H1 (cell line): Measurements from ENCODE around the gene AATK. TPM values are rescaled to one million over a fixed set of nuclear protein-coding genes. Genes with fewer than 3 reads are reported as not detected.

Experiments used
- CTCF ChIA-PET: fragments of 300-600 bp; sonication (Branson Sonifier 250); formaldehyde crosslinking; loops from one replicate; lab custom pipeline; 2021; ENCODE audit not compliant: partially characterized antibody; lab: Charles Lee
- POLR2A ChIA-PET: fragments of 300-600 bp; sonication (Branson Sonifier 250); formaldehyde crosslinking; loops from one replicate; lab custom pipeline; 2021; ENCODE audit warnings: inconsistent platforms; ENCODE audit not compliant: partially characterized antibody; lab: Charles Lee
- DNase-seq, 2 experiments: peaks; one replicate each; pipeline versions ENCODE4 v3.0.0 to v3.0.0-alpha.2; 2010 to 2022; ENCODE audit warnings: low spot score in 2 of 2, low read depth in 1 of 2, mixed read lengths in 1 of 2
- FAIRE-seq: peaks from 2 replicates; lab custom pipeline; 2011; peaks lifted over from hg19 to GRCh38; lab: Jason Lieb, UNC
- H2AFZ ChIP-seq: 2 replicates; pipeline ENCODE4 v1.8.1; 2012; ENCODE audit warnings: low read length, inconsistent platforms
- H2AK5ac ChIP-seq: 2 replicates; pipeline ENCODE4 v1.6.1; 2013; ENCODE audit warnings: low read depth, low read length
- H2BK120ac ChIP-seq: replicated peaks from 2 replicates; pipeline ENCODE3; 2013; ENCODE audit warnings: low read depth, low read length, inconsistent platforms
- H2BK12ac ChIP-seq: 2 replicates; pipeline ENCODE4 v1.6.1; 2013; ENCODE audit warnings: low read depth, low read length
- H2BK15ac ChIP-seq: 2 replicates; pipeline ENCODE4 v1.6.1; 2013; ENCODE audit warnings: low read length
- H2BK20ac ChIP-seq: 2 replicates; pipeline ENCODE4 v1.6.1; 2013; ENCODE audit warnings: low read length
- H2BK5ac ChIP-seq: 2 replicates; pipeline ENCODE4 v1.6.1; 2013; ENCODE audit warnings: low read depth, low read length
- H3K14ac ChIP-seq: 2 replicates; pipeline ENCODE4 v1.6.1; 2013; ENCODE audit warnings: inconsistent platforms; ENCODE audit not compliant: insufficient read length
- H3K18ac ChIP-seq: 2 replicates; pipeline ENCODE4 v1.6.1; 2013; ENCODE audit warnings: low read length; ENCODE audit errors: extremely low read depth
- H3K23ac ChIP-seq: 2 replicates; pipeline ENCODE4 v1.6.1; 2013; ENCODE audit warnings: inconsistent platforms; ENCODE audit not compliant: insufficient read length
- H3K23me2 ChIP-seq: 2 replicates; pipeline ENCODE4 v1.6.1; 2013; ENCODE audit warnings: low read depth, low read length
- H3K27ac ChIP-seq: 2 replicates; pipeline ENCODE4 v1.6.1; 2011; ENCODE audit warnings: low read depth, low read length, inconsistent platforms
- H3K27me3 ChIP-seq, 4 experiments: replicated peaks in 1 of 4; 1 replicate in 1 of 4; 2 replicates in 3 of 4; pipeline versions ENCODE4 v1.6.1 to v1.8.1; 2011 to 2013; ENCODE audit warnings: low read length in 3 of 4, mild to moderate bottlenecking in 3 of 4, inconsistent platforms in 2 of 4, mixed read lengths in 2 of 4, moderate library complexity in 1 of 4; ENCODE audit not compliant: control insufficient read depth in 3 of 4, insufficient read depth in 3 of 4; ENCODE audit errors: extremely low read depth in 1 of 4
- H3K36me3 ChIP-seq, 4 experiments: 2 replicates each; pipeline versions ENCODE4 v1.6.1 to v1.8.1; 2011 to 2013; ENCODE audit warnings: mild to moderate bottlenecking in 4 of 4, low read length in 3 of 4, moderate library complexity in 2 of 4, control low read depth in 1 of 4, inconsistent platforms in 1 of 4; ENCODE audit not compliant: insufficient read depth in 4 of 4, control insufficient read depth in 2 of 4
- H3K4ac ChIP-seq: replicated peaks from 2 replicates; pipeline ENCODE3; 2013; ENCODE audit warnings: low read length, low read depth, mixed read lengths, inconsistent platforms; ENCODE audit not compliant: insufficient read length
- H3K4me1 ChIP-seq, 4 experiments: replicated peaks in 1 of 4; 1 replicate in 1 of 4; 2 replicates in 3 of 4; pipeline versions ENCODE4 v1.6.1 to v1.8.1; 2011 to 2013; ENCODE audit warnings: low read length in 3 of 4, inconsistent platforms in 2 of 4, mixed read lengths in 1 of 4; ENCODE audit not compliant: insufficient read depth in 4 of 4, control insufficient read depth in 3 of 4
- H3K4me2 ChIP-seq, 2 experiments: 2 replicates each; pipeline versions ENCODE4 v1.6.1 to v1.8.1; 2011 to 2013; ENCODE audit warnings: low read depth in 2 of 2, low read length in 2 of 2, control low read depth in 1 of 2, inconsistent platforms in 1 of 2, mild to moderate bottlenecking in 1 of 2; ENCODE audit not compliant: insufficient read depth in 1 of 2
- H3K4me3 ChIP-seq, 4 experiments: fragments of 200-600, 300-600 bp in 1 of 4; sonication (generic), shearing (Covaris generic), sonication (Bioruptor Twin) in 1 of 4; 2 replicates each; pipeline versions ENCODE4 v1.5.1 to v1.8.1; 2011 to 2016; ENCODE audit warnings: low read length in 4 of 4, low read depth in 3 of 4, control low read depth in 2 of 4, inconsistent platforms in 2 of 4, mild to moderate bottlenecking in 2 of 4, mixed read lengths in 1 of 4, moderate library complexity in 1 of 4; ENCODE audit not compliant: insufficient read depth in 2 of 4; ENCODE audit errors: extremely low read depth in 1 of 4
- H3K56ac ChIP-seq: replicated peaks from 2 replicates; pipeline ENCODE3; 2013; ENCODE audit warnings: low read depth, mild to moderate bottlenecking, mixed read lengths, low read length, inconsistent platforms; ENCODE audit not compliant: insufficient read length
- H3K79me1 ChIP-seq: 2 replicates; pipeline ENCODE4 v1.6.1; 2013; ENCODE audit warnings: low read depth, low read length, control low read depth
- H3K79me2 ChIP-seq, 2 experiments: 2 replicates each; pipeline versions ENCODE4 v1.6.1 to v1.8.1; 2012 to 2013; ENCODE audit warnings: low read length in 2 of 2, mild to moderate bottlenecking in 2 of 2, inconsistent platforms in 1 of 2; ENCODE audit not compliant: insufficient read depth in 2 of 2, control insufficient read depth in 1 of 2
- H3K9ac ChIP-seq, 4 experiments: replicated peaks in 1 of 4; 1 replicate in 1 of 4; 2 replicates in 3 of 4; pipeline versions ENCODE4 v1.6.1 to v1.8.1; 2011 to 2013; ENCODE audit warnings: low read depth in 3 of 4, low read length in 3 of 4, control low read depth in 2 of 4, mild to moderate bottlenecking in 2 of 4, moderate library complexity in 2 of 4, inconsistent platforms in 1 of 4; ENCODE audit errors: extremely low read depth in 1 of 4
- H3K9me3 ChIP-seq, 2 experiments: 2 replicates each; pipeline versions ENCODE4 v1.6.1 to v1.8.1; 2012 to 2013; ENCODE audit warnings: mild to moderate bottlenecking in 2 of 2, moderate library complexity in 2 of 2, control low read depth in 1 of 2, inconsistent platforms in 1 of 2, low read depth in 1 of 2, low read length in 1 of 2, mixed read lengths in 1 of 2; ENCODE audit not compliant: insufficient read depth in 2 of 2
- H4K20me1 ChIP-seq, 2 experiments: replicated peaks in 1 of 2; 2 replicates each; pipeline versions ENCODE3 to v1.8.1; 2011 to 2013; ENCODE audit warnings: inconsistent platforms in 2 of 2, low read length in 2 of 2, mild to moderate bottlenecking in 1 of 2; ENCODE audit not compliant: insufficient read depth in 2 of 2, control insufficient read depth in 1 of 2
- H4K5ac ChIP-seq: 2 replicates; pipeline ENCODE4 v1.6.1; 2013; ENCODE audit warnings: low read length, low read depth, mixed read lengths, inconsistent platforms; ENCODE audit not compliant: insufficient read length
- H4K8ac ChIP-seq: 2 replicates; pipeline ENCODE4 v1.8.0; 2013; ENCODE audit warnings: mild to moderate bottlenecking, moderate library complexity, low read length, inconsistent platforms; ENCODE audit not compliant: insufficient read depth; ENCODE audit errors: extremely low read depth
- H4K91ac ChIP-seq: replicated peaks from 2 replicates; pipeline ENCODE3; 2013; ENCODE audit warnings: low read length, mixed read lengths, inconsistent platforms; ENCODE audit not compliant: insufficient read length
- CHD2 ChIP-seq: IDR thresholded peaks from 2 replicates; pipeline ENCODE4 v1.6.1; 2012; ENCODE audit warnings: low read length, improper control_type of control experiment
- EGR1 ChIP-seq: IDR thresholded peaks from 2 replicates; pipeline ENCODE4 v1.6.1; 2011; ENCODE audit warnings: low read depth, low read length, borderline replicate concordance
- KDM1A ChIP-seq: fragments of 200-600, 300-600 bp; sonication (generic); IDR thresholded peaks from 2 replicates; pipeline ENCODE4 v1.7.1; 2016; ENCODE audit warnings: mild to moderate bottlenecking, low read length, borderline replicate concordance
- POLR2A ChIP-seq, 2 experiments: IDR thresholded peaks; 1 replicate in 1 of 2; 2 replicates in 1 of 2; pipeline ENCODE4 v1.6.1; 2011; ENCODE audit warnings: low read depth in 2 of 2, low read length in 2 of 2, mild to moderate bottlenecking in 2 of 2; ENCODE audit errors: control extremely low read depth in 1 of 2
- POLR2AphosphoS5 ChIP-seq: IDR thresholded peaks from 2 replicates; pipeline ENCODE4 v1.6.1; 2011; ENCODE audit warnings: low read depth, low read length
- RAD21 ChIP-seq, 2 experiments: IDR thresholded peaks in 1 of 2; conservative IDR thresholded peaks in 1 of 2; 2 replicates each; pipeline ENCODE4 v1.6.1; 2011; ENCODE audit warnings: low read depth in 2 of 2, low read length in 2 of 2, improper control_type of control experiment in 1 of 2, inconsistent platforms in 1 of 2, mild to moderate bottlenecking in 1 of 2, moderate library complexity in 1 of 2
- RFX5 ChIP-seq: IDR thresholded peaks from 2 replicates; pipeline ENCODE4 v1.6.1; 2011; ENCODE audit warnings: low read depth, low read length, improper control_type of control experiment, borderline replicate concordance
- WGBS, 2 experiments: shearing (Covaris generic) in 1 of 2; methylation state at CpG; one replicate each; pipeline versions ENCODE4 v1.1.6 to v1.1.7; 2013 to 2015; ENCODE audit warnings: low lambda C conversion rate in 2 of 2, mixed read lengths in 2 of 2, inconsistent platforms in 1 of 2, low coverage in 1 of 2, missing lambda C conversion rate in 1 of 2; ENCODE audit not compliant: insufficient replicate concordance in 2 of 2, insufficient coverage in 1 of 2, insufficient read length in 1 of 2; ENCODE audit errors: extremely low coverage in 1 of 2, missing lambda C conversion rate in 1 of 2; 5-methylcytosine and 5-hydroxymethylcytosine counted together
- polyA plus RNA-seq, 7 experiments: library from polyadenylated mRNA; depleted of rRNA in 3 of 7; stranded (reverse) in 5 of 7; unstranded in 2 of 7; fragments of >200 nt in 5 of 7; fragments of 200-250 nt in 2 of 7; gene quantifications; 1 replicate in 5 of 7; 2 replicates in 1 of 7; 4 replicates in 1 of 7; pipeline versions ENCODE4 v1.2.1 to v1.2.3, GENCODE V29; 2011 to 2013; ENCODE audit warnings: missing spikeins in 2 of 7, mixed read lengths in 2 of 7
- total RNA-seq: library from RNA; stranded (reverse); fragmentation: NEBNext Ultra II Directional; extraction: Animal tissue kit (Norgen Biotek cat#: 25700); gene quantifications from 2 replicates; pipeline ENCODE4 v1.2.1, GENCODE V29; 2021
- TF ChIP-seq, protein P1 (sequence below): IDR thresholded peaks from 2 replicates; pipeline ENCODE4 v1.6.1; 2012; ENCODE audit warnings: low read length, inconsistent platforms
- TF ChIP-seq, protein P2 (sequence below): IDR thresholded peaks from 2 replicates; pipeline ENCODE4 v1.6.1; 2011; ENCODE audit warnings: low read depth, mild to moderate bottlenecking, low read length; ENCODE audit not compliant: insufficient read depth

Gene AATK
- total and polyA plus RNA-seq, 2 of the 8 experiments (the other 6 are each of a cell fraction or from before 2014, with no cell fraction given), result 1.7 to 3.5 TPM

DNA sequence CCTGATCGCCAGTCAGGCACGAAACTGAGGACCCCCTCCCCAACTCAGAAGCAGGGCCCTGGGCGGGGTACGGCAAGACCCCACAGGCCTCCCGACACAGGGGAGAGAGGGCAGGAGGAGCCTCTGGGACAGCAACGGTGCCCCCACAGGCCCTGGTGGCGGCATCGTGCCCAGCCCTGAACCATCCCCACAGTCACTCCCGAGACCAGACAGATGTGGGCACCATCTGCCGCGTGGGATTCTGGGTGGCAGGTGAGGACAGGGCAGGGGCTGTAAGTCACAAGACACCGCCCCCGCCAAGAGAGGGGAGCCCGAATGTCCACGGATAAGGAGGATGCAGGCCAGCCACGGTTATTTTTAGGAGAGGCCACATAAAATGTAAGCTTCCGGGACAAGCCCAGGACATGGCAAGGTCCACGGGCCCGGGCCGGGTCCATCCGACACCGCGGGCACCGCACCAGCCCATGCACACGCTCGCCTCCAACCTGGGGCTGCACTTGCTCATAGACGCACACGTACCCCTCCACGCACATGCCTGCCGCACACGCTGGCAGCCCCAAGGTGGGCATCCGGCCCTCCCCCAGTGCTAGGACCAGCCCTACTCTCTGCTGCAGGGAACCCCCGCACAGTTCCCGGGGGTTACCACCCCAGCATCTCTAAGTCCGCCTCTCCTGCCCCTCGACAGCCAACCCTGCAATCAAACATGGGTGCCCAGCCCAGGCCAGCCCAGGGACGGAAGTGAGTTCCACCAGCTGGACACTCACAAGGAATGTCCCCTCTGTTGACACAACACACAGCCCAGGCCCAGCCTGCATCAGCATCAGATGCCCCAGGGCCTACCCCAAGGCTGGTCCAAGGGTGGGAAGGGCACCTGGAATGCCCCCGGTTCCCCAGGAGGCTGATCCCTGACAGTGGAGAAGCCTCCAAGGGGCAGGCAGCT, 8.9 kb downstream of the AATK start:
- H3K4me3 ChIP-seq, result no peak overlapping the region
- H3K23ac ChIP-seq, result no peak overlapping the region
- no peak overlapping the region for H3K56ac ChIP-seq
- H2BK15ac ChIP-seq, result no peak overlapping the region
- no peak overlapping the region for H2AK5ac ChIP-seq
- H3K4ac ChIP-seq, result no peak overlapping the region
- no peak for DNase-seq
- no peak overlapping the region for H2AFZ ChIP-seq
- POLR2A ChIA-PET, result interaction anchor here (1.2 kb wide), 1 partner anchor 8 kb away, joined by 4 read pairs; the partner anchor contains the start of gene PVALEF
- peak overlapping the region; percentile 51 for H4K8ac ChIP-seq
- no peak overlapping the region for H4K91ac ChIP-seq
- no peak overlapping the region for H2BK12ac ChIP-seq
- H3K79me2 ChIP-seq, result no peaks in the 10 kb centered on the region
- H2BK120ac ChIP-seq, result no peak overlapping the region
- CTCF ChIA-PET, result interaction anchor here (0.8 kb wide), 1 partner anchor 10 kb away, joined by 3 read pairs; no protein-coding TSS in a partner anchor
- H3K14ac ChIP-seq, result no peak overlapping the region
- no peak overlapping the region for H4K5ac ChIP-seq
- H2BK5ac ChIP-seq, result no peak overlapping the region
- H4K20me1 ChIP-seq, result peaks cover 0 to 2% of the 10 kb centered on the region in 2 experiments
- no peaks in the 10 kb centered on the region for H3K23me2 ChIP-seq
- WGBS, 2 experiments, result 91% methylated on average over 35 of the region's 38 CpGs; no CpG with 5 or more reads in 1 of the 2 experiments
- no peak overlapping the region for H3K9ac ChIP-seq
- no peak overlapping the region; the same call in 1 of the 2 replicates for H3K18ac ChIP-seq
- H3K36me3 ChIP-seq, result no peaks in the 10 kb centered on the region
- no peaks in the 10 kb centered on the region for H3K79me1 ChIP-seq
- no peak overlapping the region for H2BK20ac ChIP-seq
- FAIRE-seq, result no peak
- no peak overlapping the region for H3K4me2 ChIP-seq
- H3K27ac ChIP-seq, result no peak overlapping the region
- no peaks in the 10 kb centered on the region for H3K9me3 ChIP-seq
- no peaks in the 10 kb centered on the region for H3K4me1 ChIP-seq
- H3K27me3 ChIP-seq, result no peaks in the 10 kb centered on the region
- TF ChIP-seq, protein P1, sequence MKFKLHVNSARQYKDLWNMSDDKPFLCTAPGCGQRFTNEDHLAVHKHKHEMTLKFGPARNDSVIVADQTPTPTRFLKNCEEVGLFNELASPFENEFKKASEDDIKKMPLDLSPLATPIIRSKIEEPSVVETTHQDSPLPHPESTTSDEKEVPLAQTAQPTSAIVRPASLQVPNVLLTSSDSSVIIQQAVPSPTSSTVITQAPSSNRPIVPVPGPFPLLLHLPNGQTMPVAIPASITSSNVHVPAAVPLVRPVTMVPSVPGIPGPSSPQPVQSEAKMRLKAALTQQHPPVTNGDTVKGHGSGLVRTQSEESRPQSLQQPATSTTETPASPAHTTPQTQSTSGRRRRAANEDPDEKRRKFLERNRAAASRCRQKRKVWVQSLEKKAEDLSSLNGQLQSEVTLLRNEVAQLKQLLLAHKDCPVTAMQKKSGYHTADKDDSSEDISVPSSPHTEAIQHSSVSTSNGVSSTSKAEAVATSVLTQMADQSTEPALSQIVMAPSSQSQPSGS, result no peak
- TF ChIP-seq CHD2, result no peak
- no peak for TF ChIP-seq RFX5
- TF ChIP-seq POLR2A (IDR thresholded peaks at IDR 0.05; ENCODE audit: control extremely low read depth in 1 of 2, low read depth in 2 of 2, low read length in 2 of 2), result no peak
- no peak for TF ChIP-seq EGR1
- no peak for TF ChIP-seq POLR2AphosphoS5
- TF ChIP-seq RAD21 (IDR thresholded peaks at IDR 0.05 in 1 of 2, conservative IDR thresholded peaks at IDR 0.05 in 1 of 2; ENCODE audit: low read depth in 2 of 2, low read length in 2 of 2), result no peak
- TF ChIP-seq, protein P2, sequence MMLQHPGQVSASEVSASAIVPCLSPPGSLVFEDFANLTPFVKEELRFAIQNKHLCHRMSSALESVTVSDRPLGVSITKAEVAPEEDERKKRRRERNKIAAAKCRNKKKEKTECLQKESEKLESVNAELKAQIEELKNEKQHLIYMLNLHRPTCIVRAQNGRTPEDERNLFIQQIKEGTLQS, result no peak
- TF ChIP-seq KDM1A, result no peak
